Activated CD8-positive, alpha-beta memory T cell treated with anti-CD3 and anti-CD28 coated beads for 1 hour (primary cell): ENCODE measurements around the gene SPON2.

Source experiments
- DNase-seq, 2 donors: peaks; one replicate each; pipeline ENCODE4 v3.0.0-alpha.2; 2020; ENCODE audit warnings: low read depth in 1 of 2; ENCODE audit errors: extremely low read depth in 1 of 2

The SPON2 gene

DNA sequence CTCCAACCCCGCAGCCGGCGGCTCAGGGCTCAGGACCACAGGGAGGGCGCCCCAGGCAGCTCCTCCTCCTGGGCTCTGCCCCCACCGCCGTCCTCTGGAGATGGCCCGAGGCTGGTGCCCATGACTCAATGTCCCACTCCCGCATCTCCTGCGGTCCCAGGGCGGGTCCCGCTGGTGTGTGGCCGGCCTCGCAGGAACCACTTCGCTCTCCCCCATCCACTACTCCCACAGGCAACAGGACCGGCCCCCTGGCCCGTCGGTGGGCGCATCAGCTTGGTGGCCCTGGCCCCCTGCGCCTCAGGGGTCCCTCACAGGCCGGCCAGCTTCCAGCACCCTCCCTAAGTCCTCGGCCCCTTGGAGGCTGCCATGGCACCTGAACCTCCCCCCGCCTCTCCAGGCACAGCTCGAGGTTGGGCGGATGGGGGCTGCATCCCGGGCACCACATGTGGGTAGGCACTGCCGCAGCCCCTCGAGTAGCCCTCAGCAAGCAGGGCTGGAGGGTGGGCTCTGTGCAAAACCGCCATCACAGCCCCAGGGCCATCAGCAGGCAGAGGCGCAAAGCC is 22.8 kb upstream of the SPON2 start:
- DNase-seq, result no peak

DNA sequence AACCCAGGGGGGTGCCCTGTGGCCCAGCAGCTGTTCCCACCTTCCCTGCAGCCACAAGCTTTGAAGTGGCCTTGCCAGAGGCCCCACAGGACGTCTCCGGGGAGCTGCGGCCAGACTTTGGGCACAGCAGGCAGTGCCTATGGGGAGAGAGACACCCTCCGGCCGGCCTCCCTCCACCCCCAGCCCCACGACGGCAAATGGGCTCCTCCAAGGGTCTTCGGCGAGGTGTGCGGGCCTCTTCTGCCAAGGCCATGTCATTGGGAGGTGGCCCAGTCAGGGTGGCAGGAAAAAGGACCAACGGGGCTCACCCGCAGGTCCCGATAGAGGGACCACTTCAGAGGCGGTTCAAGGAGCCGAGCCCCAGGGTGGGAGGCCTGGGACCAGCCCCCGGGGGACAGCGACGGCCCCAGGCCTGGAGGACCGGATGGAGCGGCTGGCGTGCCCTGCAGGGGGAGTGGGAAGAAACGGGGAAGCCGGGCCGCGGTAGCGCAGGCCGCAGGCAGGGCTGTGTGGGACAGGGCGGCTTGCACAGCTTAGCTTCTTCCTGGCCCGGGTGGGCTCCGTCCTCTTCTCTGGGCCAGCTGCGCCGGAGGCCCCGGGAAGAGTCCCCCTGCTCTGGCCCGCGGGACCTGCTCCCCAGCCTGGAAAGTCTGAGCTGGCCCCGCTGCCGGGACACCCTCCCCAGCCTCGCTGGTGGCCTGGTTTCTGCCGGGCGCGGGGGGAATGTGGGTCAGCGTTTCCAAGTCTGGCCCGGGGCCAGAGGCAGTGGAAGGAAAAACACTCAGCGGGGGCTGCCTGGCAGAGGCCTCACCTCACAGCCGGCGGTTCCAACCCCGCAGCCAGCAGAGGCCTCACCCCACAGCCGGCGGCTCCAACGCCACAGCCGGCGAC is 21.9 kb upstream of the SPON2 start:
- DNase-seq, result no peak

DNA sequence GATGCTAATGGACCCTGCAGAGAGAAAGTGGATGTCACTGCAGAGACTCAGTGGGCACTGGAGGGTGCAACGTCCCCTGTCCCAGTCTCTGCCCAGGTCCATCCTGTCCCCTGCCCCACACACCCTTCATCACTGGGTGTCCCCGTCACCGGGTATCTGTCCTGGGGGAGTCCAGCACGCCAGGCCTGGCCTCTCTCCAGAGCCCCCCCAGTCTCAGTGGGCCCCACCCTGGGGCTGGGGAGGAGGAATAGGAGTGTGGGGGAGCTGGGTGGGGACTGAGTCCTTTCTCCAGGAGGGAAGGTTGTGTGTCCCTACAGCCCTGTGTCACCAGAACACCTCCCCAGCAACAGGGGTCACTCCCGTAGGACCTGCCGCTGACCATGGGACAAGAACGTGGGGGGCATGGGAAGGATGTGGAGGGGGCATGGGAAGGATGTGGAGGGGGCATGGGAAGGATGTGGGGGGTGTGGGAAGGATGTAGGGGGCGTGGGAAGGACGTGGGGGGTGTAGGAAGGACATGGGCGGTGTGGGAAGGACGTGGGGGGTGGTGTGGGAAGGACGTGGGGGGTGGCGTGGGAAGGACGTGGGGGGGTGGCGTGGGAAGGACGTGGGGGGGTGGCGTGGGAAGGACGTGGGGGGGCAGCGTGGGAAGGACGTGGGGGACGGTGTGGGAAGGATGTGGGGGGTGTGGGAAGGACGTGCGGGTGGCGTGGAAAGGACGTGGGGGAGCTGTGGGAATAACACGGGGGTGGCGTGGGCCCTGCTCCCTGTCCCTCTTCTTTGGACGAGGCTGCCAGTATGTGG is 21.0 kb upstream of the SPON2 start:
- DNase-seq, result no peak

DNA sequence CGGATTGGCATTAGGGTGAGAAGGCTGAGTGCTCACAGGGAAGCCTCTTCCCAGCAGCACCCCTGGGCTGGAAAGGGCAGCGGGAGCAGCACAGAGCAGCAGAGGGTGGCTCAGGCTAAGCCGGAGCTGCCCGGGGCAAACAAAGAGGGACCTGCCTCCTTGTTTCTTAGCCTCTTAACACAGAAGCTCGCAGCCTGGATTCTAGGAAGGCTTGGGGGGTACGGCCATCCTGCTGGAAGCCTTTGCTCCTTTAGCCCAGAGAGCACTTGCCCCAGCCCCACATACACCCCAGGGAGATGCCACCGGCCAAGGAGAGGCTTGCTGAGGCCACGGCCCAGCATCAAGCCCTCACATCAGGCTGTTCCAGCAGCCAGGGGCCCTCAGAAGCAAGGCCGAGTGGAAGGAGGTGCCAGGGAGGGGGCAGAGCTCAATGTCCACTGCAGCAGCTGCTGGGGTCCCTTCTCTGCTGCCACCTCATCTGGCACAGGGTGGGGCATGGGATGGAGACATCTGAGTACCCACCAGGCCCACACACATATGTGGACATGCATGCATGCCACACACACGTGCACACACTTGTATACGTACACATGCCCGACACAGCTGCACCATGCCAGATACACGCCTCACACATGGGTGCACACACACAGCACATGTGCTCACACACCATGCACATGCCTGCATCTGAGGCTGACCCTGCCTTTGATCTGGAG is 20.3 kb upstream of the SPON2 start:
- DNase-seq, result no peak

DNA sequence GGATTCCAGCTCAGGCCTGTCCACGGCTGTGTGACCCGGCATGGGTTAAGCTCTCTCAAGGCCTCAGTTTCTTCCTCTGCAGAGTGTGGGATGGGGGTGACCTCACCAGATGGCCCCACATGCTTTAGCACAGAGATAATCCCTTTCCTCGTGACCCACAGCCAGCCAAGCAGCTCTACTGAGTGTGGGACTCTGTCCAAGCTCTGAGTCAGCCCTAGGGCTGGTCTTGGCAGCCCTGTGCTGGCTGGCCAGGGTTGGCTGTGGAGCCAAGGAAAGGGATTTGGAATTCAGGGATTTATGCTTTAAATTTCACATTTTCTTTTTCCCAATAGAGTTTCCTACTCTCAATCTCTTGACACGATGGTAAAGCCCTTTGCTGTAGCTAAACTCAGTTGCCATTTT is 19.7 kb upstream of the SPON2 start:
- DNase-seq, result no peak

DNA sequence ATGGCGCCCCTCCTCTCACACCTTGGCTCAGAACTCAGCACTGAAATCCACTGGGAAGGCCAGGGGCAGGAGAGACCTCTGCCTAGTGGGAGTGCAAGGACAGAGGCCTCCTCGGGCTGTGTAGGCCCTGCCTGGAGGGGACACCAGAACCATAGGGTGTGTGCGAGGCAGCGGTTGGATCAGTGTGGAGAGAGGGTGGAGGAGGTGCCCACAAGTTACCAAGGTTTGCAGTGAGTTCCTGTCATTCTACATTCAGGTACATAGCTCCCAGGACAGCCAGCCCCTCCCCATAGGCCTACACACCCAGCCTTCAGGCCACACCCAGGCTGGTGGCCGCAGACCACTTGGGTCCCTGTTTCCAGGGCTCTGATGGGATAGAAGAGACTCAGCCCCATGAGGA is 19.2 kb upstream of the SPON2 start:
- no peak for DNase-seq

DNA sequence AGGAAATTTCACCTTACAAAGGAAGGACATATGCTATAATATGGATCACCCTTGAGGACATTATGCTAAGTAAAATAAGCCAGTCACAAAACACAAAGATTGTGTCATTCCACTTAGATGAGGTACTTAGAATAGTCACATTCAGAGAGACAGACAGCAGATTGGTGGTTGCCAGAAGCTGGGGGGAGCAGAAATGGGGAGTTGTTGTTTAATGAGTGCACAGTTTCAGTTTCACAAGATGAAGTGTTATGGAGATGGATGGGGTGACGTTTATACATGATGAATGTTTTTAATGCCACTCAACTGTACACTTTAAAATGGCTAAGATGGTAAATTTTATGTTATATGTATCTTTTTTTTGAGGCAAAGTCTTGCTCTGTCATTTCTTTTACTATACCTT is 14.8 kb upstream of the SPON2 start:
- DNase-seq, result no peak

DNA sequence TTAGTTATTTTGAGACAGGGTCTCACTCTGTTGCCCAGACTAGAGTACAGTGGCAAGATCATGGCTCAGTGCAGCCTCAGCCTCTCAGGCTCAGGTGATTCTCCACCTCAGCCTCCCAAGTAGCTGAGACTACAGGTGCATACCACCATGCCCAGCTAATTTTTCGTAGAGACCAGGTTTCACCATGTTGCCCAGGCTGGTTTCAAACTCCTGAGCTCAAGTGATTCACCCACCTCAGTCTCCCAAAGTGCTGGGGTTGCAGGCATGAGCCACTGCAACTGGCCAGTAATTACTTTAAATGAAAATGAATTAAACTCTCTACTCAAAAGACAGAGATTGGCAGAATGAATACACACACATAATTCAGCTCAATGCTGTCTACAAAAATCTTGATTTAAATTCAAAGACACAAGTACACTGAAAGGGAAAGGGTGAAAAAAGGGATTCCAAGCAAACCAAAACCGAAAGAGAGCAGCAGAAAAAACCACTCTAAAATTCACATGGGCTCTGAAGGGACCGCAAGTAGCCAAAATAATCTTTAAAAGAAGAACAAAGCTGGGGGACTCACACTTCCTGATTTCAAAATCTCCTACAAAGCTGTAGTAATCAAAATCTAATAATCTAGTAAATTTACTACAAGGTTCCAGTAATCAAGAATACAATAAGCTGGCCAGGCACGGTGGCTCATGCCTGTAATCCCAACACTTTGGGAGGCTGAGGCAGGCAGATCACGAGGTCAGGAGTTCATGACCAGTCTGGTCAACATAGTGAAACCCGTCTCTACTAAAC is 11.8 kb upstream of the SPON2 start:
- no peak for DNase-seq

DNA sequence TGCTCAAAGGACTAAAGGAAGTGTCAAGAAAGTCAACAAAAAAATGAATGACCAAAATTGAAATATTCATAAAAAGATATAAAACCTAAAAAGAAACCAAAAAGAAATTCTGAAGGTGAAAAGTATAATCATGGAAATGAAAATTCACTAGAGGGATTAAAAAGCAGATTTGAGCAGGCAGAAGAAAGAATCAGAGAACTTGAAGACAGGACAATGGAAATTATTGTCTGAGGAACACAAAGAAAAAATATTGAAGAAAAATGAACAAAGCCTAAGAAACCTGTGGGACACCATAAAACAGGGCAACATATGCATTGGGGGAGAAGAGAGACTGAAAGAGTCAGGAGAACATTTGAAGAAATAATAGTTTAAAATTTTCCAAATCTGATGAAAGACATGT is 9.9 kb upstream of the SPON2 start:
- no peak for DNase-seq

DNA sequence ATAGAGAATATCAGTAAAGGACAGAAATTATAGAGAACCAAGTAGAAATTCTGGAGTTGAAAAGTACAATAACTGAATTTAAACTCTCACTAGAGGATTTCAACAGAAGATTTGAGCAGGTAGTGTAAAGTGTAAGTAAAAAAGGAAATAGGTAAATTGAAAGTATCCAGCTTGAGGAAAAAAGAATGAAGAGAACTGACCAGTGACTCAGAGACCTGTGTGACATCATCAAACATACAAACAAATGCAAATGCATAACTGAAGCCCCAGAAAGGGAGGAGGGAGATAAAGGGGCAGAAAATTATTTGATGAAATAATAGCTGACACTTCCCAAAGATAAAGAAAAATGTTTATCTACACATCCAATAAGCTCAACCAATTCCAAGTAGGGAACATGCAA is 8.3 kb upstream of the SPON2 start:
- DNase-seq, result no peak

DNA sequence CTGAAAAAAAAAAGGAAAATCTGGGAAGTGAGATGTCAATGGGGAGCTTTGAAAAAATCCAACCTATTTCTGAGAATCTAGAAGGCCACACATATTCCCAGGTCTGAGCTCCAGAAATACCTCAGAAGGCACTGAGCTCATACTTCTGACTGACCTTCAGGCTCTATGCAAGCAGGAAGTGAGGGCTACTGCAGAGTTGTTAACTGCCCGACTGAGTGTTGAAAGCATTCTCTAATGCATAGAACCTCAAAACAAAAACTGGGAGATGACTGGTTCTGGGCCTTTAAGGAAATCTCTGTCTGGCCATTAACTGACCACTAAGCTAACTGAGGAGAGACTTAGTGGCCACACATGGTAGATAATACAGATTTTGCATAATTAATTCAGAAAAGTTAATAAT is 7.6 kb upstream of the SPON2 start:
- DNase-seq, result no peak

DNA sequence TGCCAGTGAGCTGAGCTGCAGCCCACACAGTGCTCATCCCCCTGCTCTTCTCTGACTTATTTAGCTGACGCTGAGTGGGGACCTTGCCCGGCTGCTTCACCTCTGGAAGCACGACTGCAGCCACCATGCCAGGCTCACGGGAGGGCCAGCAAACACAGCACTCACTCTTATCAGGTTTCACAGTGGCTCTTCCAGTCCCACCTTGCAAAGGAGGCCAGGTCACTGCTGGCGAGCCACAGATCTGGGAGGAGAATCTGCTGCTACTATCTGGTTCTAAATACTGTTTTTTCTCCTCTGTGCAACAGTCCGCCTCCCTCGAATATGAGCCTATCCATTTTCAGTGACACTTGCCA is 6.7 kb upstream of the SPON2 start:
- no peak for DNase-seq

DNA sequence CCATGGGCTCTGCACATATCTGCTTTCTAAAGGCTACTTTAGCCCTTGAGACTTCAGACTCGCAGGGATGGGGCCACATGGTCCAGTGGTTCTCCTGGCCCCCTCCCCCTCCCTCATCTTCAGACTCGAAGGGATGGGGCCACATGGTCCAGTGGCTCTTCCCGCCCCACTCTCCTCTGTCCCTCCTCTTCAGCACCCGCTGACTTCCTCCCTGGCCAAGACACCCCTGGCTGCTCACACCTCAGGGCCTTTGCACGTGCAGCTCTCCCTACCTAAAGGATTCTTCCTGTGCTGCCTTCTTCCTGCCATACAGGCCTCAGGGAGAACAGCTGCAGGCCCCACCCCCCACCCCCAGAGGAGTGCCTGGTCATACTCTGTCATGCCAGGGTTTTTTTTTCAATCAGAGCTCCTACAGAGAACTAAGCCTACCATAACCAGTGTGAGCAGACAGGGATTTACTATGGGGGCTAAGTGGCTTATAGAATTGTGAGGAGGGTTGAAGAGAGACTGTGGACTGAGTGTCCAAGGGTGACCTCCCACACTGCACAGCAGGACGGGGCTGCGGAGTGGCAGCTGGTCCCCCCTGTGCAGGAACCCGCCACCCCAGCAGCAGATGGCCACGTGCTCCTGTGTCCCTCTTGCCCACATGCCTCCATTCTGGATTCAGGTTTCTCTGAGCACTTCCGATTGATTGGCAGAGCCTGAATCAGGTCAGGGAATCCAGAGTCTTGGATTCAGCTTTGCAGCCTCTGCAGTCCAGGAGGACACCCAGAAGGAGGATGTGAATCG is 6.1 kb upstream of the SPON2 start:
- no peak for DNase-seq

DNA sequence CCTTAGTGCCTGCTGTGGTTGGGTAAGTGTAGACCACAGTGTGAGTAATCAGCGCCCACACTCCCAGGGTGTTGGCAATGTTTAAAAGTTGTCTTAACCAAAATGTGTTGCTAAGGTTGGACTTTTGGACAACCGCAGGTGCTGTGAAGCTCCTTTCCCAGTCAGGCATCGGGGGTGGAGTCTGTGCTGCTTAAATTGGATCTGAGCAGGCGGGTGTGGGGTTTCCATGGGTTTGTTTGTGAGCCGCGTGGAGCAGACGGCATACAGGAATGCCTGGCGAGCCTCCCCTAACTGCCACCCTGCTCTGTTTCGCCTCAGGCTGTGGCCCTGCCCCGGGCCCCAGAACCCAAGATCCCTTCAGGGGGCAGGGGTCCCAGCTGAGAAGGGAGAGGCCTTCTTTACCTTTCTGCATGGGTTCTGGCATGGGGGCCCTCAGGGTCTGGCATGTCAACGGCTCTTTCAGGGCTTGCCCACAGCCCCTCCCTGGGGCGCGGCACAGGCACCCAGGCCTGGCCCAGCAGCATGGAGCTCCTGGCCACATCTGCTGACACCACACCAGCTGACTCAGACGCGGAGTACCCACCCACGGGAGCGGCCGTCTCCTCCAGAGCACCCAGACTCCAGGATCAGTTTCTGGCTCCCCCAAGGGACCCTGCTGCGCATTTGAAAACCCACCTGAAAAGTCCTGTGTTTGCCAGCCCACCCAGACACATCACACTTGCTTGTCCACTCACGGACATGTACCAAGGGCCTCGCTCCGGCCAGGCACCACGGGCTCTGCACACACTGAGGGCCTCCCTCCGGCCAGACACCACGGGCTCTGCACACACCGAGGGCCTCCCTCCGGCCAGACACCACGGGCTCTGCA is 5.1 kb upstream of the SPON2 start:
- DNase-seq, result peak in 1 of 2 donors; percentile 27

DNA sequence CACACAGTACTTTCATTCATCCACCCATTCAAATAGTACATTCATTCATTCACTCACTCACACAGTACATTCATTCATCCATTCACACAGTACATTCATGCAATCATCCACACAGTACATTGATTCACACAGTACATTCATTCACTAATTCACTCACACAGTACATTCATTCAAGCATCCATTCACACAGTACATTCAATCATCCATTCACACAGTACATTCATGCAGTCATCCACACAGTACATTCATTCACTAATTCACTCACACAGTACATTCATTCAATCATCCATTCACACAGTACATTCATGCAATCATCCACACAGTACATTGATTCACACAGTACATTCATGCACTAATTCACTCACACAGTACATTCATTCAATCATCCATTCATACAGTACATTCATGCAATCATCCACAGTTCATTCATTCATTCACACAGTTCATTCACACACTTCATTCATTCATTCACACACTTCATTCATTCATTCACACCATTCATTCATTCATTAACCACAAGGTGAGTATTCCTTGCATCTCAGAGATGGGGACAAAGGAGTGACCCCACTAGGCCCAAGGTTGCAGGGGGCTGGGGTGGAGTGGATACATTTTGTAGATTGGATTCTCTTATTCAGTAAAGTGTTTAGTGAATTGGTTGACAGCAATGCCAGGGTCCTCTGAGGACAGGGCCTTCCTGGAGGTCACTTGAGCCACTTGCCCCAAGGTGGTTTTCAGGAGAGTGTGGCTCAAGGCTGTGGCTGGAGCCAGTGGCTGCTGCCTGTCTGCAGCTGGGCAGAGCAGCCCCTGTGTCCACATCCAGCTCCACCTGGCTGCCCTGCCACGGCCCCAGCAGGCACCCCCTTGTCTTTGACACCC is 4.3 kb upstream of the SPON2 start:
- no peak for DNase-seq

DNA sequence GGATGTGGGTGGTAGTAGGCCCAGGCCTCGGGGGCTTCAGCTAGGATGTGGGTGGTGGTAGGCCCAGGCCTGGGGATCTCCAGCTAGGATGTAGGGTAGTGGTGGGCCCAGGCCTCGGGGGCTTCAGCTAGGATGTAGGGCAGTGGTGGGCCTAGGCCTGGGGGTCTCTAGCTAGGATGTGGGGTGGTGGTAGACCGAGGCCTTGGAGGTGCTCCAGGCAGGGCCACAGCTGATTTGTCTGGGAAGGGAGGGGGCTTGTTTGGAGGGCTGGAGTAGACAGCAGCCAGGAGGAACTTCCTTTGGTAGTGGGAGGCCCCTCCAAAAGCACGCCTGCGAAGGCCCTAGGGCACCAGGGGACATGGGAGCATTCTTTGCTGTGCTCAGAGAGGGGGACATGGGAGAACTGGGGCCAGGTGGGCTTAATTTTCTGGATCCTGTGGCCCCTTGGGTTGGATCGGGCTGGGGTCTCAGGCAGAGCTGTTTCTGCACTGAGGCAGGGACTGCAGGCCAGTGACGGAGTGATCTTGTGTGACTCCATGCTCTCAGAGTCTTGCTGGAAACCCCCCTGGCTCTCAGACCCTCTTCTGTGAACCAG is 3.3 kb upstream of the SPON2 start:
- DNase-seq, result no peak

DNA sequence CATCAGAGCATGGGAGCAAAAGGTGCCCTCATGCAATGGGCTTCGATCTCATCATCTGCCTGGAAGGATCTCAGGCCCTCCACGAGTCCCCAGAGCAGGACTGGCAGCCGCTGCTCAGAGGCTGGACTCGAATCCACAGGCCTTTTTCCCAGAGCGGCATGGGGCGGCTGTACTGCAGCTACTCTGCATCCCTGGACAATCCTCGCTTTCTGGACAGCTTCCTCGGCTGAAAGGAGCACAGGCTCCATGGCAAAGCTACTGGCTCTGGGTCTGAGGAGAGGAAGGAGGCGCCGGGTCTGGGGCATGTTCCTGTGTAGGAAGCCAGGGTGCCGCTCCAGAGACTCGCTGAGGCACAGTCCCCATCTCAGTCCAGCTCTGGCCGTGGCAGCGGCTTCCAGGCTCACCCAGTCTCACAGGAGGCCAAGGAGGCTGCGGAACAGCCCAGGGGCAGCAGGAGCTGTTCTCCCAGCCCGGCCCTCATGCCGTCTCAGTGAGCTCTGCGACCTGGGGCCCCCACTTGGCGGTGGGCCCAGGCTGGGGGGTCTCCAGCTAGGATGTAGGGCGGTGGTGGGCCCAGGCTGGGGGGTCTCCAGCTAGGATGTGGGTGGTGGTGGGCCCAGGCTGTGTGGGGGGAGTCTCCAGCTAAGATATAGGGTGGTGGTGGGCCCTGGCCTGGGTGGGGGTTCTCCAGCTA is 2.7 kb upstream of the SPON2 start:
- DNase-seq, result no peak
